Fibroblast of skin of back (primary cell): ENCODE results near the gene SLC26A8.
A peak's percentile ranks its signal among the peaks of the same experiment; 100 is the strongest.
"Not testable (repeated sequence)": the region's sequence is repeated elsewhere in the genome, so short reads cannot be mapped to it uniquely, and the experiment has no call there.

Experiments used
- DNase-seq: peaks from one replicate; pipeline ENCODE4 v3.0.0-alpha.2; 2013

The SLC26A8 gene

DNA sequence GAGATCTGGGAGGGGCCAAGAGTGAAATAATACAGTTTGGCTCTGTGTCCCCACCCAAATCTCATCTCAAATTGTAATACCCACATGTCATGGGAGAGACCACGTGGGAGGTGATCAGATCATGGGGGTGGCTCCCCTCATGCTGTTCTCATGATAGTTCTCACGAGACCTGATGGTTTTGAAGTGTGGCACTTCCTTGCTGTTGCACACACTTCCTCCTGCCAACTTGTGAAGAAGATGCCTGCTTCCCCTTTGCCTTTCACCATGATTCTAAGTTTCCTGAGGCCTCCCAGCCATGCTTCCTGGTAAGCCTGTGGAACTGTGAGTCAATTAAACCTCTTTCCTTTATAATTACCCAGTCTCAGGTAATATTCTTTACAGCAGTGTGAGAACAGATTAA lies 114.9 kb downstream of the SLC26A8 start:
- DNase-seq = not testable (repeated sequence)

DNA sequence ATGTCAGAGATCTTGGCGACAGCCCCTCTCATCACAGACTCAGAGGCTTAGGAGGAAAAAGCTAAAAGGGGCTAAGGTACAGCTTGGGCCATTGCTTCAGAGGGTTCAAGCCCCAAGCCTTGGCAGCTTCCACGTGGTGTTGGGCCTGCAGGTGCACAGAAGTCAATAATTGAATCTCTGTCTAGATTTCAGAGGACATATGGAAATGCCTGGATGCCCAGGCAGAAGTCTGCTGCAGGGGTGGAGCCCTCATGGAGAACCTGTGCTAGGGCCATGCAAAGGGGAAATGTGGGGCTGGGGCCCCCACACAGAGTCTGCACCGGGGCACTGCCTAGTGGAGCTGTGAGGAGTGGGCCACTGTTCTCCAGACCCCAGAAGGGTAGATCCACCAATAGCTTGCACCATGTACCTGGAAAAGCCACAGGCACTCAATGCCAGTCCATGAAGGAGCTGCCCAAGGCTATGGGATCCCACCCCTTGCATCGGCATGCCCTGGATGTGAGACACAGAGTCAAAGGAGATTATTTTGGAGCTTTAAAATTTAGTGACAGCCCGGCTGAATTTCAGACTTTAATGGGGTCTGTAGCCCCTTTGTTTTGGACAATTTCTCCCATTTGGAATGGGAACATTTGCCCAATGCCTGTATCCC lies 115.6 kb downstream of the SLC26A8 start:
- DNase-seq = not testable (repeated sequence)

- no peak for DNase-seq
These were observed 116.7 kb downstream of the SLC26A8 start for GRCh38 chr6:35907750-35908149.

DNA sequence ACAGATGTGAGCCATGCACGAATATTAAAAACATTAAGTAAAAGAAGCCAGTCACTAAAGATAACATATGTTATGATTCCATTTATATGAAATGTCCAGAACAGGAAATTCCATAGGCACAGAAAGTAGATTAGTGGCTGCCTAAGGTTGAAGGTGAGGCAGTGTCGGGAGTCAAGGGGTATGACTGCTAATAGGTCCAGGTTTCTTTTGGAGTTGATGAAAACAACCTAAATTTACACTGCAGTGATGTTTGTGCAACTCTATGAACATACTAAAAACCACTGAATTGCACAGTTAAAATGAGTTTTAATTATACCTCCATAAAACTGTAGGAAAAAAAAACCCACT lies 118.0 kb downstream of the SLC26A8 start:
- peak; percentile 34 for DNase-seq

DNA sequence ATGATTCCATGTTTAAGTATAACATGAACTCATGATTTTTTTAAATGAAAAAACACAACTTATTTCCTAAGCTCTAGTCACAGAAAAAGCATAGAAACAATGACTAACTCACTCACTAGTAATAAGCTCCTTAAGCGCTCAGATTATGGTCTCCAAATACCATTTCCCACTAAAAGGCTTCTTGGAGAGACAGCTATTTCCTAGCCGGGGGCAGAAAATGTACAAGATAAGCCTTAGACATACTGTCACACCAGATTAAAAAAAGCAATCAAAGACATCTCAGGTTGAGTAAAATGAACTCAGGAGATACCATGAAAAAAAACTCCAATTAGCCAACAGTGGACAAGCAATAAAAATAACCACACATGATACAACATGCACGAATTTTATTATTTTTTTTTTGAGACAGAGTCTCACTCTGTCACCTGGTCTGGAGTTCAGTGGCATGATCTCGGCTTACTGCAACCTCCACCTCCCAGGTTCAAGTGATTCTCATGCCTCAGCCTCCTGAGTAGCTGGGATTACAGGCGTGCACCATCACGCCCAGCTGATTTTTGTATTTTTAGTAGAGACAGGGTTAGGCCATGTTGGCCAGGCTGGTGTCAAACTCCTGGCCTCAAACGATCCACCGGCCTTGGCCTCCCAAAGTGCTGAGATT lies 118.5 kb downstream of the SLC26A8 start:
- peak; percentile 18 for DNase-seq

DNA sequence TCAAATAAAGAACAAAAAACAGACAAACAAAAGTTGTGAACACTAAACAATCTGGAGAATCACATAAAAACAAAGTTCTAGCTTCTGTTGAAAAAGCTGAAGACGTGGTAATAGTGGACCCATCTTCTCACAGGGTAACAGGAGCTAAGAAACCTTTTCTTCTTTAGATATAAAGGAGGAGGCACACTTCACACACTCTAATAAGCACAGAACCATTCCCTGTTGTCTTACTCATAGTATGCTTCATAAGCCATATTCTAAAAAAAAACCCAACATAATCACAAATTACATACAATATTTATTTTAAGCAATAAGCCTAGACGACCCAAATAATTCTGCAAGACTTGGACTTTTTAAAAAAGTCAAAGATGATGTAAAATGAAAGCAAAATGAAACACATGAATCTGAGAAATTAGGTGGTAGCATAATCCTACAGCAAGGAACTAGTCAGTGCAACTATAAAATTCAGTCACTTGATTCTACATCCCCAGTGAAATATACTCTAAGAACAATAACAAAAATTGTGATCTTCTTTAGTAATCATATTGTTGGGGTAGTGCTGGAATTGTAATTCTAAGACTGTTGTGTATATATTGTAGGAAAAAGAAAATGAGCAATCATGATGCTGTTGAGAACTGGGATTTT lies 119.2 kb downstream of the SLC26A8 start:
- DNase-seq = no peak

GRCh38 chr6:35903679-35904078 lies 120.8 kb downstream of the SLC26A8 start:
- DNase-seq = no peak

- no peak for DNase-seq
These were observed 124.0 kb downstream of the SLC26A8 start for GRCh38 chr6:35900448-35900847.

- no peak for DNase-seq
These were observed 126.4 kb downstream of the SLC26A8 start for GRCh38 chr6:35898003-35898402.

- DNase-seq = no peak
These were observed 127.0 kb downstream of the SLC26A8 start for GRCh38 chr6:35897486-35897885.

DNA sequence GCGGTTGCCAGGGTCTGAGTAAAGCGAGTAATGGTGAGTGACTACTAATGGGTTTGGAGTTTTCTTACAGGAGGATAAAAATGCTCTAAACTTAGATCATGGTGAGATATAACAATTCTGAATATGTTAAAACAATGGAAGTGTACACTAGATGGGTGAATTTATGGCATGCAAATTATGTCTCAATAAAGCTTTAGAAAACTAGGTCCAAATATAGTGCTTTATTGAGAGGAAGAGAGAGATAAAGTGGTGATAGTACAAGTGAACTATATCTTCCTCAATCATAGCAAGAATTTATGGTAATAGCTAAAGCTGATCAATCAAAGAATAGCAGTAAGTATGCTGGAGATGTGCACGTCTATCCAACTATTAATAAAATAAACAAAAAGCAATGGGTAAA lies 127.4 kb downstream of the SLC26A8 start:
- no peak for DNase-seq

GRCh38 chr6:35896228-35896627 lies 128.2 kb downstream of the SLC26A8 start:
- no peak for DNase-seq

DNA sequence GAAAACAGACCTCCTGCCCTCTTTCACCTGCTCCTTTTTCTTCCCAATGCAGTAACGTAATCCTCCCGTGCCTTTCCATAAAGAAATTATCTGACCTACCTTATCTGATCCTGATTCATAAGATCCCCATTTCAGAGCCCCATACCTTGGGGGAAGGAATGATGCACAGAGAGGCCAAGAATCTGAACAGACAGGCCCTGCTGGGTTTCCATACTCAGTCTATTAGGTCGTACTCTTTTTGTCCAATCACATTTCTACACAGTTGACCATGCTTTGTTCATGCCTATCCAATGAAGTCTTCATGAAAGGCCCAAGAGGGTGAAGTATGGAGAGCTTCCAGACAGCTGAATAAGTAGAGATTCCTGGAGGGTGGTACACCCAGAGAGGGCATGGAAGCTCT lies 128.9 kb downstream of the SLC26A8 start:
- peak; percentile 34 for DNase-seq

- no peak for DNase-seq
These were observed 129.7 kb downstream of the SLC26A8 start for GRCh38 chr6:35894776-35895175.
